Neuronal stem cell (in vitro differentiated cells): ENCODE results near the gene KMT2C.

Experiments
- DNase-seq: peaks from one replicate; pipeline ENCODE4 v3.0.0-alpha.2; 2013; ENCODE audit warnings: low spot score
- H2AFZ ChIP-seq: one replicate; pipeline ENCODE4 v1.6.1; 2013; ENCODE audit warnings: mild to moderate bottlenecking, low read length, inconsistent platforms
- H2AK5ac ChIP-seq: 2 replicates; pipeline ENCODE4 v1.6.1; 2013; ENCODE audit warnings: low read depth, mild to moderate bottlenecking, inconsistent platforms, low read length, moderate library complexity, mixed read lengths
- H2BK120ac ChIP-seq: 2 replicates; pipeline ENCODE4 v1.6.1; 2013; ENCODE audit warnings: low read depth, mild to moderate bottlenecking, inconsistent platforms, low read length, moderate library complexity, mixed read lengths
- H2BK12ac ChIP-seq: one replicate; pipeline ENCODE4 v1.6.1; 2013; ENCODE audit warnings: low read length, inconsistent platforms
- H2BK15ac ChIP-seq: 2 replicates; pipeline ENCODE4 v1.6.1; 2013; ENCODE audit warnings: mild to moderate bottlenecking, low read length, inconsistent platforms, mixed read lengths
- H2BK5ac ChIP-seq: one replicate; pipeline ENCODE4 v1.6.1; 2013; ENCODE audit warnings: inconsistent platforms, mild to moderate bottlenecking, low read length, moderate library complexity
- H3K14ac ChIP-seq: one replicate; pipeline ENCODE4 v1.6.1; 2013; ENCODE audit warnings: low read length, inconsistent platforms
- H3K18ac ChIP-seq: 2 replicates; pipeline ENCODE4 v1.6.1; 2013; ENCODE audit warnings: low read length, inconsistent platforms
- H3K23ac ChIP-seq: 2 replicates; pipeline ENCODE4 v1.6.1; 2013; ENCODE audit warnings: low read depth, mild to moderate bottlenecking, mixed read lengths, low read length, inconsistent platforms; ENCODE audit not compliant: poor library complexity
- H3K27ac ChIP-seq: replicated peaks from 3 replicates; pipeline ENCODE4 v1.5.1; 2013; ENCODE audit warnings: low read length, inconsistent platforms
- H3K27me3 ChIP-seq, 3 experiments: 2 replicates each; pipeline ENCODE4 v1.6.1; 2013; ENCODE audit warnings: low read length in 3 of 3, mild to moderate bottlenecking in 2 of 3, inconsistent platforms in 1 of 3, low read depth in 1 of 3, mixed read lengths in 1 of 3, moderate library complexity in 1 of 3; ENCODE audit not compliant: control insufficient read depth in 3 of 3, insufficient read depth in 3 of 3
- H3K36me3 ChIP-seq, 2 donors: replicated peaks in 1 of 2; 2 replicates each; pipeline ENCODE4 v1.6.1; 2013; ENCODE audit warnings: low read length in 2 of 2; ENCODE audit not compliant: control insufficient read depth in 2 of 2, insufficient read depth in 2 of 2
- H3K4ac ChIP-seq: 2 replicates; pipeline ENCODE4 v1.6.1; 2013; ENCODE audit warnings: inconsistent platforms, mild to moderate bottlenecking, low read length, moderate library complexity
- H3K4me1 ChIP-seq, 2 donors: 1 replicate in 1 of 2; 2 replicates in 1 of 2; pipeline ENCODE4 v1.6.1; 2013; ENCODE audit warnings: low read length in 2 of 2, low read depth in 1 of 2; ENCODE audit not compliant: control insufficient read depth in 2 of 2, insufficient read depth in 1 of 2
- H3K4me2 ChIP-seq: one replicate; pipeline ENCODE4 v1.6.1; 2013; ENCODE audit warnings: mild to moderate bottlenecking, low read length, inconsistent platforms; ENCODE audit not compliant: insufficient read depth, poor library complexity, severe bottlenecking
- H3K4me3 ChIP-seq, 2 donors: 2 replicates each; pipeline ENCODE4 v1.5.1; 2013; ENCODE audit warnings: low read length in 2 of 2, mild to moderate bottlenecking in 2 of 2, inconsistent platforms in 1 of 2, moderate library complexity in 1 of 2
- H3K79me1 ChIP-seq: one replicate; pipeline ENCODE4 v1.6.1; 2013; ENCODE audit warnings: low read depth, mild to moderate bottlenecking, inconsistent platforms, low read length, moderate library complexity
- H3K9ac ChIP-seq: one replicate; pipeline ENCODE4 v1.6.1; 2013; ENCODE audit warnings: mild to moderate bottlenecking, low read depth, low read length, inconsistent platforms; ENCODE audit not compliant: poor library complexity
- H3K9me3 ChIP-seq, 2 donors: replicated peaks in 1 of 2; 2 replicates each; pipeline versions ENCODE3 to v1.6.1; 2013; ENCODE audit warnings: low read length in 2 of 2, mild to moderate bottlenecking in 2 of 2, inconsistent platforms in 1 of 2, low read depth in 1 of 2, mixed read lengths in 1 of 2, moderate library complexity in 1 of 2; ENCODE audit not compliant: control insufficient read depth in 2 of 2, insufficient read depth in 1 of 2
- H4K8ac ChIP-seq: one replicate; pipeline ENCODE4 v1.6.1; 2013; ENCODE audit warnings: low read depth, mild to moderate bottlenecking, inconsistent platforms, low read length, moderate library complexity
- H4K91ac ChIP-seq: one replicate; pipeline ENCODE4 v1.6.1; 2013; ENCODE audit warnings: low read length, low read depth, mild to moderate bottlenecking, inconsistent platforms; ENCODE audit not compliant: poor library complexity
- WGBS, 2 donors: extraction: QIAGEN DNeasy Blood & Tissue Kit; methylation state at CpG; one replicate each; pipeline ENCODE4 v1.1.7; 2013; ENCODE audit warnings: missing lambda C conversion rate in 2 of 2, mixed read lengths in 1 of 2; ENCODE audit not compliant: insufficient read length in 2 of 2, insufficient replicate concordance in 1 of 2; ENCODE audit errors: extremely low coverage in 2 of 2; 5-methylcytosine and 5-hydroxymethylcytosine counted together

The KMT2C gene

DNA sequence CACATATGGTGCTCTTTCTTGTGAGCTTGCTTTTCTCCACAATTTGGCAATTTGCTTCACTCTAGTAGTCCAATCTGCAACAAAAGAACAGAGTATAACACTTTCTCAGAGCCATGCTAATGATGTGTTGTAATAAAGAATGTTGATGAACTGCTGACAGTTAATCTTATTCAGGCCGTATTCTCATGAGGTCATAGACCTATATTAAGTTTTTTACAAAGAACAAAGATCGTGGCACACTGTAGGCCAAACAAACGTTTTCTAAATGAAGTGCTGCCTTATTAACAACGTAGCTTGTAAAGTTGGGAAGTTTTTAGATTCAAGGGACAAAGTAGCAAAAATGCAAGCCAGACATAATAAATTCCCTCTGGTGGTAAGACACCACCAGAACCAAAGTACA is 250.2 kb downstream of the KMT2C start:
- no peak overlapping the region for H2BK12ac ChIP-seq
- H3K9ac ChIP-seq: no peak overlapping the region
- H3K18ac ChIP-seq: no peak overlapping the region
- H2BK120ac ChIP-seq: no peak overlapping the region
- no peak overlapping the region for H3K4ac ChIP-seq
- H2BK5ac ChIP-seq: no peak overlapping the region
- H3K27me3 ChIP-seq: no peaks in the 10 kb centered on the region
- H3K27ac ChIP-seq: no peak overlapping the region
- no peaks in the 10 kb centered on the region for H3K4me1 ChIP-seq
- H2BK15ac ChIP-seq: no peak overlapping the region
- no peaks in the 10 kb centered on the region for H3K79me1 ChIP-seq
- no peak overlapping the region for H4K91ac ChIP-seq
- no peak overlapping the region for H3K4me2 ChIP-seq
- H3K14ac ChIP-seq: no peak overlapping the region
- H2AK5ac ChIP-seq: no peak overlapping the region
- no peak overlapping the region for H3K23ac ChIP-seq
- no peaks in the 10 kb centered on the region for H3K9me3 ChIP-seq
- H3K36me3 ChIP-seq: peaks cover 21 to 91% of the 10 kb centered on the region in 2 donors
- H2AFZ ChIP-seq: no peak overlapping the region
- no peak overlapping the region for H4K8ac ChIP-seq
- no peak overlapping the region for H3K4me3 ChIP-seq
- no peak for DNase-seq
- no CpG with 5 or more reads among the region's 4 CpGs for WGBS, 2 donors

DNA sequence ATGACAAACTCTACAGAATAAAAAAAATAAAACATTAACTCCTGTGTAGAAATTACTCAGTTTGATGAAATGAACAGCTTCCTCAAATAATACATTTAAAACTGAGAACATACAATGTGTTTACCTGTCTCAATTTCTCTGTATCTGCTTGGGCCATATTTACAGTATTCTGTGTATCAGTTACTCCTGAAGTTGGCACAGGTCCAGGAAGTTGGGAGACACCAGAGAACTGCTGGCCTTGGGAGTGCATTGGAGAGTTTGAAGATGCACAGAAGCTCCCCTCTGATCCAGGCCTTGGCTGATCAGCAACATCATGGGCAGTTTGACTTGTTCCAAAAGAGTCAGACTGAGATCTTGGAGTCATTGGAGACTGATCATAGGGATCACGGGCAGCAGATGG is 255.2 kb downstream of the KMT2C start:
- Histone ChIP-seq H3K14ac (no peak overlapping the region), H3K27me3 (no peaks in the 10 kb centered on the region), H2BK120ac (no peak overlapping the region), H3K4me2 (no peak overlapping the region), H3K9me3 (peaks cover 0 to 2% of the 10 kb centered on the region in 2 donors), H3K23ac (no peak overlapping the region), H2BK12ac (no peak overlapping the region), H2AK5ac (no peak overlapping the region), H3K4me3 (no peak overlapping the region), H3K9ac (no peak overlapping the region), H3K4me1 (no peaks in the 10 kb centered on the region), H3K27ac (no peak overlapping the region), H2BK5ac (no peak overlapping the region), H3K4ac (no peak overlapping the region), H3K79me1 (no peaks in the 10 kb centered on the region), H4K8ac (no peak overlapping the region), H2AFZ (no peak overlapping the region), H2BK15ac (no peak overlapping the region), H3K36me3 (peaks cover 32 to 94% of the 10 kb centered on the region in 2 donors), H4K91ac (no peak overlapping the region), H3K18ac (no peak overlapping the region)
- no peak for DNase-seq
- no CpG with 5 or more reads among the region's 1 CpG for WGBS, 2 donors

DNA sequence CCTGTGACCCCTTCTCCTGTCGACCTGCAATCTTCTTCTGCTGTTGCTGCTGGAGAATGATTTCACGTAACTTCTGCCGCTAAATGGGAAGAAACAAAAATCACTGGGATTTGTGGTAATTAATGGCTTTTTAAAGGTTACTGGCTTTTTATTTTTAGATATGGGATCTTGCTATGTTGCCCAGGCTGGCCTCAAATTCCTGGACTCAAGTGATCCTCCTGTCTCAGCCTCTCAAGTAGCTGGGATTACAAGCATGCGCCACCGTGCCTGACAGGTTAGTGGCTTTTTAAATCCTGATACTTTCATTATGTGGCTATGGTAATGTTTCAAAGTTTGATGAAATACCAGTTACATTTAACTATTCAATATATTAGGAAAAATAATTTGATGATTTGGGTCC is 255.8 kb downstream of the KMT2C start:
- no peak overlapping the region for H4K8ac ChIP-seq
- H3K9me3 ChIP-seq: peaks cover 0 to 2% of the 10 kb centered on the region in 2 donors
- DNase-seq: no peak
- no peak overlapping the region for H3K23ac ChIP-seq
- no peak overlapping the region for H2AK5ac ChIP-seq
- no peak overlapping the region for H4K91ac ChIP-seq
- H3K27ac ChIP-seq: no peak overlapping the region
- H3K4me3 ChIP-seq: no peak overlapping the region
- H2BK12ac ChIP-seq: no peak overlapping the region
- no peak overlapping the region for H3K18ac ChIP-seq
- H3K4me1 ChIP-seq: no peaks in the 10 kb centered on the region
- H3K14ac ChIP-seq: no peak overlapping the region
- H2BK15ac ChIP-seq: no peak overlapping the region
- no peak overlapping the region for H3K9ac ChIP-seq
- H2AFZ ChIP-seq: no peak overlapping the region
- H3K4ac ChIP-seq: no peak overlapping the region
- H3K79me1 ChIP-seq: no peaks in the 10 kb centered on the region
- no peak overlapping the region for H3K4me2 ChIP-seq
- WGBS, 2 donors: no CpG with 5 or more reads among the region's 5 CpGs
- H2BK120ac ChIP-seq: no peak overlapping the region
- no peak overlapping the region for H2BK5ac ChIP-seq
- H3K36me3 ChIP-seq: peaks cover 34 to 92% of the 10 kb centered on the region in 2 donors
- no peaks in the 10 kb centered on the region for H3K27me3 ChIP-seq

DNA sequence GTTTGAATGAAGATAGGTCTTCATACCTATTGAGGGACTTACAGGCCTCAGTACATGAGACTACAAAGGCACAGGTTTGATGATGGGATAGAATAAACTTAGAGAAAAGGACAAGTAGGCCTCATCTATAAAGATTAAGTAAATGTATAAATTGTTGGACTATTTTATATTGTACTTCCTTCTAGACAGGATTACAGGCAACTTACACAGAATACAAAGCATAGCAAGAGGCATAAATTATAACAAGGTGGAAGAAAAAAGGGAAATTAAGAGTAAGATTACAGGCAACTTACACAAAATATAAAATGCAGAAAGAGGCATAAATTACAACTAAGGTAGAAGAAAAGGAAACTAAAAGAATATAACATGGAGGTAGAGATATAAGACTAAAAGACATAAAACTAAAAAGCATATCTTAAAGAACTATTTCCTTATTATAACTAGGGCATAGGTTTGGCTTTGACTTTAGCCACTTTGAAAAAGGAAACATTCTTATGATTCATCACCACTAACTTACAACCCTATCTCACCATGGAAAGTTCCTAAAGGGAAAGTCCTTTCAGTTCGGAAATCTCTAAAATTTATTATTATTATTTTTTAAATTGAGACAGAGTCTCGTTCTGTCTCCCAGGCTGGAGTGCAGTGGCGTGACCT is 257.3 kb downstream of the KMT2C start:
- no peak for DNase-seq
- Histone ChIP-seq H2BK12ac (no peak overlapping the region), H3K4me2 (no peak overlapping the region), H3K27ac (no peak overlapping the region), H3K23ac (no peak overlapping the region), H3K9ac (no peak overlapping the region), H2BK5ac (no peak overlapping the region), H3K27me3 (no peaks in the 10 kb centered on the region), H3K18ac (no peak overlapping the region), H2AK5ac (no peak overlapping the region), H3K9me3 (peaks cover 0 to 2% of the 10 kb centered on the region in 2 donors), H3K4me1 (no peaks in the 10 kb centered on the region), H3K4ac (no peak overlapping the region), H2AFZ (no peak overlapping the region), H4K91ac (no peak overlapping the region), H3K79me1 (no peaks in the 10 kb centered on the region), H4K8ac (no peak overlapping the region), H2BK15ac (no peak overlapping the region), H3K4me3 (no peak overlapping the region), H3K14ac (no peak overlapping the region), H2BK120ac (no peak overlapping the region), H3K36me3 (peaks cover 34 to 96% of the 10 kb centered on the region in 2 donors)
- WGBS, 2 donors: no CpG with 5 or more reads among the region's 3 CpGs
